ENCODE measurements around the gene PRICKLE2.

- TF ChIP-seq CTCF (IDR thresholded peaks at IDR 0.05; ENCODE audit: extremely low read depth in 1 of 2, insufficient read depth in 1 of 2, low read depth in 1 of 2, low read length in 2 of 2) = no peak
- TF ChIP-seq EZH2 (IDR thresholded peaks at IDR 0.05; ENCODE audit: borderline replicate concordance, low read depth, low read length, severe bottlenecking) = no peak
- no peak for TF ChIP-seq POLR2A (IDR thresholded peaks at IDR 0.05; ENCODE audit: low read depth, low read length)
- TF ChIP-seq MAX (IDR thresholded peaks at IDR 0.05; ENCODE audit: insufficient read depth, insufficient read length) = no peak
Measured at GRCh38 chr3:64266065-64266931, 41.0 kb upstream of the PRICKLE2 start.
